Activated CD4-positive, CD25-positive, alpha-beta regulatory T cell treated with anti-CD3 and anti-CD28 coated beads, Interleukin-2, amount 50 U/mL, for 72 hours (primary cell): ENCODE measurements around the gene PCNX1.
"Not testable (repeated sequence)": the region's sequence is repeated elsewhere in the genome, so short reads cannot be mapped to it uniquely, and the experiment has no call there.

Experiments
- DNase-seq: peaks from one replicate; pipeline ENCODE4 v3.0.0; 2021

The PCNX1 gene

GRCh38 chr14:71133296-71133695 lies 226.0 kb downstream of the PCNX1 start:
- no peak for DNase-seq

- DNase-seq, result no peak
Measured at GRCh38 chr14:71135496-71135895, 228.2 kb downstream of the PCNX1 start.

GRCh38 chr14:71135911-71136310 lies 228.7 kb downstream of the PCNX1 start:
- no peak for DNase-seq

- no peak for DNase-seq
Measured at GRCh38 chr14:71136386-71137060, 229.3 kb downstream of the PCNX1 start.

- DNase-seq, result no peak
Measured at GRCh38 chr14:71137536-71138447, 230.5 kb downstream of the PCNX1 start.

GRCh38 chr14:71138448-71139293 lies 231.4 kb downstream of the PCNX1 start:
- DNase-seq, result peak; percentile 70

- DNase-seq, result no peak
Measured at GRCh38 chr14:71139294-71139946, 232.2 kb downstream of the PCNX1 start.

GRCh38 chr14:71140157-71140556 lies 232.9 kb downstream of the PCNX1 start:
- DNase-seq, result no peak

GRCh38 chr14:71141701-71142374 lies 234.6 kb downstream of the PCNX1 start:
- no peak for DNase-seq

- no peak for DNase-seq
Measured at GRCh38 chr14:71142375-71143038, 235.2 kb downstream of the PCNX1 start.

- DNase-seq, result no peak
Measured at GRCh38 chr14:71143381-71144290, 236.4 kb downstream of the PCNX1 start.

- DNase-seq, result not testable (repeated sequence)
Measured at GRCh38 chr14:71147335-71147734, 240.1 kb downstream of the PCNX1 start.

GRCh38 chr14:71148627-71149026 lies 241.4 kb downstream of the PCNX1 start:
- DNase-seq, result no peak

- no peak for DNase-seq
Measured at GRCh38 chr14:71150737-71151136, 243.5 kb downstream of the PCNX1 start.

GRCh38 chr14:71155743-71156142 lies 248.5 kb downstream of the PCNX1 start:
- no peak for DNase-seq

- no peak for DNase-seq
Measured at GRCh38 chr14:71163050-71163841, 256.0 kb downstream of the PCNX1 start.

- DNase-seq, result no peak
Measured at GRCh38 chr14:71163842-71164629, 256.8 kb downstream of the PCNX1 start.
